GM18873 (cell line): ENCODE measurements around the gene AGTRAP.

Experiments
- ATAC-seq: cut with Tn5 transposase; IDR thresholded peaks from one replicate; pipeline ENCODE4 v1.9.1; 2021; ENCODE audit warnings: mild to moderate bottlenecking, moderate library complexity, moderate number of reproducible peaks; ENCODE audit not compliant: unreplicated experiment, low FRiP score

The AGTRAP gene

GRCh38 chr1:11735854-11736745 lies at the start of gene AGTRAP:
Gene AGTRAP, plus strand, starts transcription at chr1:11736136. Its CDS starts 73 bp downstream, at chr1:11736209.
- ATAC-seq: no peak

- ATAC-seq: no peak
Measured at GRCh38 chr1:11688506-11688905, 47.4 kb upstream of the AGTRAP start.

- no peak for ATAC-seq
Measured at GRCh38 chr1:11690397-11691301, 45.3 kb upstream of the AGTRAP start.

- no peak for ATAC-seq
Measured at GRCh38 chr1:11691302-11691914, 44.5 kb upstream of the AGTRAP start, which contains the start of gene DRAXIN. Gene DRAXIN, plus strand, starts transcription at chr1:11691710. Its CDS starts 14,549 bp downstream, at chr1:11706259.

GRCh38 chr1:11691928-11692711 lies 43.8 kb upstream of the AGTRAP start:
- ATAC-seq: no peak

- ATAC-seq: no peak
Measured at GRCh38 chr1:11693024-11693590, 42.8 kb upstream of the AGTRAP start.

- ATAC-seq: no peak
Measured at GRCh38 chr1:11693917-11694316, 42.0 kb upstream of the AGTRAP start.

GRCh38 chr1:11695861-11696260 lies 40.1 kb upstream of the AGTRAP start:
- no peak for ATAC-seq

- ATAC-seq: no peak
Measured at GRCh38 chr1:11697188-11697892, 38.6 kb upstream of the AGTRAP start.

- no peak for ATAC-seq
Measured at GRCh38 chr1:11697893-11698210, 38.1 kb upstream of the AGTRAP start.

- no peak for ATAC-seq
Measured at GRCh38 chr1:11700601-11701467, 35.1 kb upstream of the AGTRAP start.

- no peak for ATAC-seq
Measured at GRCh38 chr1:11701551-11701961, 34.4 kb upstream of the AGTRAP start.

- no peak for ATAC-seq
Measured at GRCh38 chr1:11701981-11702803, 33.7 kb upstream of the AGTRAP start.

- ATAC-seq: no peak
Measured at GRCh38 chr1:11703357-11704193, 32.4 kb upstream of the AGTRAP start.

GRCh38 chr1:11704194-11704529 lies 31.8 kb upstream of the AGTRAP start:
- ATAC-seq: no peak

GRCh38 chr1:11704691-11705475 lies 31.1 kb upstream of the AGTRAP start:
- ATAC-seq: no peak
